Measurements from ENCODE around the gene EIF4E3.

DNA sequence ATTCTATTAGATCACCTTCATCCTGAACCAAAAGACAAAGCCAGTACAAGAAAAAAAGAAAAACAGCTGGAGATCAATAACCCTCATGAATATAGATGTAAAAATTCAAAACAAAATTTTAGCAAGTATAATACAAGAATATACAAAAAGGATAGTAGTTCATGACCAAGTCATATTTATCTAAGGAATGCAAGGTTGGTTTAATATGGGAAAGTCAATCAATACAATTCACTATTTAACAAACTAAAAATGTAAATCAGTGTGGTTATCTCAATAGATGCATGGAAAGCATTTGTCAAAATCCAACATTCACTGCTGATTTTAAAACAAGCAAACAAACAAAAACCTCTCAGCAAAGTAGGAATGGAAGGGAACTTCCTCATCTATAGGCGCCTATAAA, 17.4 kb upstream of the EIF4E3 start:
- no peak for TF ChIP-seq SREBF2 (IDR thresholded peaks at IDR 0.05; ENCODE audit: low read length)
- TF ChIP-seq POLR2A (IDR thresholded peaks at IDR 0.05; ENCODE audit: low read depth, low read length) = no peak
- TF ChIP-seq MYC (IDR thresholded peaks at IDR 0.05; ENCODE audit: insufficient read depth, insufficient read length, insufficient replicate concordance, low read length, severe bottlenecking) = no peak
- TF ChIP-seq MXI1 (IDR thresholded peaks at IDR 0.05; ENCODE audit: low read depth, low read length) = no peak
- no peak for TF ChIP-seq POLR2AphosphoS5 (IDR thresholded peaks at IDR 0.05; ENCODE audit: low read length)

All from GM12878 (cell line).